ENCODE measurements around the gene ZMYM2.
"Not testable (repeated sequence)": the region's sequence is repeated elsewhere in the genome, so short reads cannot be mapped to it uniquely, and the experiment has no call there.

Gene ZMYM2

DNA sequence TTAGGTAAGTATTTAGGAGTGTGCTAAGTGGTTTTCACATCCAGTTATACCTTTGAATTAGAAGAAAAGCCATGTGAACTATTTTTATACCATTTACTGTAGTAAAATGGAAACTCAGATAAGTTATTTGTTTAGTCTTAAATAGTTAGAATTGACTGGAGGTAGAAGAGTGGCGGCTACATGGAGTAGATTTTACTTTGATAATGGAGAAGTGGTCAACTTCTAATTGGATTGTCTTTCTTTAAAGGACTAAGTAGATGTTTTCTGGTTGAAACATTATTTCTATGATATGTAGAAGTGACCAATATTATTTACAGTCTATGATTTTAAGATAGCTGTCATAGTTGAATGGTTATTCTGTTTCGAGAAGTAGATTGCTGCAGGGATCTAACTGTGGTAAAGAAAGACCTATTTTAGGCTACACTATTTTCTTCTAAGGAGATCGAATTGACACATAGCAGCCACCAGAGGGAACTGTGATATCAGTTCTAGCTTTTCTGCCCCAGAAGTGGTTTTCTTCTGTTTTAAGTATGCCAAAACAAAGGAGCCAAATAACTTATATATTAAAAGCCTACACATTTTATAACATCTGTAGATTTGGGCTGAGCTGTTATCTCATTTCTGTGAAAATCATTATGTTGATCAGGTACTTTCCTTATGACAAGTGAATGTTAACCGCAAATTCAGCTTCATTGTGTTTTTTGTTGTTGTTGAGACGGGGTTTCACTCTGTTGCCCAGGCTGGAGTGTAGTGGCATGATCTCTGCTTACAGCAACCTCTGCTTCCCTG is 26.1 kb downstream of the ZMYM2 start:
- peak; percentile 60 for DNase-seq

DNA sequence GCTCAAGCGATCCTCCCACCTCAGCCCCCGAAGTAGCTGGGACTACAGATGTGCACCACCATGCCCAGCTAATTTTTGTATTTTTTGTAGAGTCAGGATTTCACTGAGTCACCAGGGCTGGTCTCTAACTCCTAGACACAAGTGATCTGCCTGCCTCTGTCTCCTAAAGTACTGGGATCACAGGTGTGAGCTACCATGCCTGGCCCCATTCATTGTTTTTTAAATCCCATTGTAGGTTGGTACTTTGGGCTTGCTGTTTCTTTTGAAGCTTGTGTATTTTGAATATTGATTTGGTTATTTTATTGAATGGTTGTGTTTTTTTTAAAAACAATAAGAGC is 26.7 kb downstream of the ZMYM2 start:
- no peak for DNase-seq

DNA sequence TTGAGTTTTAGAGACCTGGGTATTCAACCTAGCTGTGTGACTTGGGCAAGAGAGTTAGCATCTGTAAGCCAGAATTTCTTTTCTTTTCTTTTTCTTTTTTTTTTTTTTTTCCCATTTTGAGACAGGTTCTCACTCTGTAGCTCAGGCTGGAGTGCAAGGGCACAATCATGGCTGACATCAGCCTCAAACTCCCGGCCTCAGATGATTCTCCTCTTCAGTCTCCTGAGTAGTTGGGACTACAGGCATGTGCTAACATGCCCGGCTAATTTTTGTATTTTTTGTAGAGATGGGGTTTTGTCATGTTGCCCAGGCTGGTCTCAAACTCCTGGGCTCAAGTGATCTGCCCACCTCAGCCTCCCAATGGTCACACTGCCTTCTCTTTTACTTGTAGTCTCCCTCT is 33.0 kb downstream of the ZMYM2 start:
- no peak for DNase-seq

DNA sequence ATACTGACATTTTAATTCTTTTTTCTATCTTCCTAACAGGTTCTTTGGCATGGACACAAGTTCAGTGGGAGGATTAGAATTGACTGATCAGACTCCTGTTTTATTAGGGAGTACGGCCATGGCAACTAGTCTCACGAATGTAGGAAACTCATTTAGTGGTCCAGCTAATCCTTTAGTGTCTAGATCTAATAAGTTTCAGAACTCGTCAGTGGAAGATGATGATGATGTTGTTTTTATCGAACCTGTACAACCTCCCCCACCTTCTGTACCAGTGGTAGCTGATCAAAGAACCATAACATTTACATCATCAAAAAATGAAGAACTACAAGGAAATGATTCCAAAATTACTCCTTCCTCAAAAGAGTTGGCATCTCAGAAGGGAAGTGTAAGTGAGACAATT is 34.5 kb downstream of the ZMYM2 start:
- no peak for DNase-seq

DNA sequence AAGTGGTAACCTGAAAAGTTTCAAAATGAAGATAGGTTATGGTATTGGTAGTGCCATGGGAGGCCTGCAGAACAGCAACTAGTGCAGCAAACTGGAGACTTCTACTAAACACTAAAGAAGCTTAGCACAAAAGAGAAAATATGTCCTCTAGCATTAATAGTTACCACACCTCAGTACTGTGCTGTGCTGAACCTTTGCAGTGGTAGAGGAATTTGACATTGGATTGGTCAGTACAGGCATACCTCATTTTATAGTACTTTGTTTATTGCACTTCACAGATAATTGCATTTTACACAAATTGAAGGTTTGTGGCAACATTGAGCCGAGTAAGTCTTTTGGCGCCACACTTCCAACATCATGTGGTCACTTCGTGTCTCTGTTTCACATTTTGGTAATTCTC is 40.4 kb downstream of the ZMYM2 start:
- no peak for DNase-seq

DNA sequence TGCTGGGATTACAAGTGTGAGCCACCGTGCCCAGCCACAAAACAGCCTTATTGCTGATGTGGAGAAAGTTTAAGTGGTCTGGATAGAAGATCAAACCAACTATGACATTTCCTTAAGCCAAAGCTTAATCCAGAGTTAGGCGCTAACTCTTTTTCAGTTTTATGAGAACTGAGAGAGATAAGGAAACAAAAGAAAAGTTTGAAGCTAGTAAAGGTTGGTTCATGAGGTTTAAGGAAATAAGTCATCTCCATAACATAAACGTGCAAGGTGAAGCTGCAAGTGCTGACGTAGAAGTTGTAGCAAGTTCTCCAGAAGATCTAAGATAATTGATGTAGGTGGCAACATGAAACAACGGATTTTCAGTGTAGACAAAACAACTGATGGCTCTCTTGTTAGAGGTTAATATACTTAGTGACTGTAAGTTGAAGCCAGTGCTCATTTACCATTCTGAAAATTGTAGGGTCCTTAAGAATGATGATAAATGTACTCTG is 41.6 kb downstream of the ZMYM2 start:
- no peak for DNase-seq

DNA sequence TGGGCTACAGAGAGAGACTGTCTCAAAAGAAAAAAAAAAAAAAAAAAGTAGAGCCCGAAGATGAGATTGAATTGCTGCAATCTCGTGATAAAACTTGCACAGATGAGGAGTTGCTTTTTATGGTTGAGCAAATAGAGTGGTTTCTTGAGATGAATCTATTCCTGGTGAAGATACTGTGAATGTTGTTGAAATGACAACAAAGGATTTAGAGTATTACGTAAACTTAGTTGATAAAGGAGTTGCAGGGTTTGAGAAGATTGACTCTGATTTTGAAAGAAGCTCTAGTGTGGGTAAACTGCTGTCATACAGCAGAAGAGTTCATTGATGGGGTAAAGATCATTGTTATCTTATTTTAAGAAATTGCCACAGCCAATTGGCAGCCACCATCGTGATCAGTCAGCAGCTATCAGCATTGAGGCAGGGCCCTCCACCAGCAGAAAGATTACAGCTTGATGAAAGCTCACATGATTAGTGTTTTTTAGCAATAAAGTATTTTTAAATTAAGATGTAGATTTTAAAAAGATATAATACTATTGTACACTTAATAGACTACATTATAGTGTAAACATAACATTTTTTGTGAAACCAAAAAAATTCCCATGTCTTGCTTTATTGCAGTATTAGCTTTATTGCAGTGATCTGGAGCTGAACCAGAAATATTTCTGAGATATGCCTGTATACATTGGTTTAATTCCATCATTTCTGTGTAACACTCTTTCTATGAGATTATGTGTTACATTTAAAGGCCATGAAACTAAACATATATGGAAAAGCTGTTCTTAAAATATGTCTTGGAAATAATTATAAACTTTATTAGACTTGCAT is 43.1 kb downstream of the ZMYM2 start:
- DNase-seq, result peak; percentile 8

DNA sequence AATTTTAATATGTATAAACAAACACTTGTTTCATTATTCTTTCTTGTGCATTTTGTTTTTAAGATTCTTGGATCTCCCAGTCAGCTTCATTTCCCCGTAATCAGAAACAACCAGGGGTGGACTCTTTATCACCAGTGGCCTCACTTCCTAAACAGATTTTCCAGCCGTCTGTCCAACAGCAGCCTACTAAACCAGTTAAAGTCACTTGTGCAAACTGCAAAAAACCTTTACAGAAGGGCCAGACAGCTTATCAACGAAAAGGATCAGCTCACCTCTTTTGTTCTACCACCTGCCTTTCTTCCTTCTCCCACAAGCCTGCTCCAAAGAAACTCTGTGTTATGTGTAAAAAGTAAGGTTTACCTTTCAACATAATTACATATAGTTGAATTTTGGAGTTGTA is 44.3 kb downstream of the ZMYM2 start:
- no peak for DNase-seq

DNA sequence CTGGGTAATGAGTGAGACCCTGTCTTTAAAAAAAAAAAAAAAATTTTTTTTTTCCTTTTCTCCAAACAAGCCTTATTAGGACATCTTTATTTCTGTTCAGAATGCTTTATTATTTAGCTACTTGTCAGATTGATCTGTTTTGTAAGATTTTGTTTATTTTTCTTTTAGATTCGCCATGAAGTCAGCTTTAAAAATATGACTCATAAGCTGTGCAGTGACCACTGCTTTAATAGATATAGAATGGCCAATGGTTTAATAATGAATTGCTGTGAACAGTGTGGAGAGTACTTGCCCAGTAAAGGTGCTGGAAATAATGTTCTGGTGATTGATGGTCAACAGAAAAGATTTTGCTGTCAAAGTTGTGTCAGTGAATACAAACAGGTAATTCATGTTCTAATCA is 47.7 kb downstream of the ZMYM2 start:
- DNase-seq, result no peak

DNA sequence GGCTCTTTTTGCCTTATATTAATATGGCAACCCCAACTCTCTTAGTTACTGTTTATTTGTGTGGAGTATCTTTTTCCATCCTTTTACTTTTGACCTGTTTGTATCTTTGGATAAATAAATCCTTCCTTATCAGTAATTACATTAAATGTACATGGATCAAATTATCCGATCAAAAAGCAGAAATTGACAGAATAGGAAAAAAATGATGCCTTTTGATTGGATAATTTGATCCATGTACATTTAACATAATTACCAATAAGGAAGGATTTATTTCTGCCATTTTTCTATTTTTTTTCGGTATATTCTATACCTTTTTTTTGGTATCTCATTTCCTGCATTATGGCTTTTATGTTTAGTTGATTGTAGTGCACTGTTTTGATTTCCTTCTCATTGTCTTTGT is 57.2 kb downstream of the ZMYM2 start:
- no peak for DNase-seq

DNA sequence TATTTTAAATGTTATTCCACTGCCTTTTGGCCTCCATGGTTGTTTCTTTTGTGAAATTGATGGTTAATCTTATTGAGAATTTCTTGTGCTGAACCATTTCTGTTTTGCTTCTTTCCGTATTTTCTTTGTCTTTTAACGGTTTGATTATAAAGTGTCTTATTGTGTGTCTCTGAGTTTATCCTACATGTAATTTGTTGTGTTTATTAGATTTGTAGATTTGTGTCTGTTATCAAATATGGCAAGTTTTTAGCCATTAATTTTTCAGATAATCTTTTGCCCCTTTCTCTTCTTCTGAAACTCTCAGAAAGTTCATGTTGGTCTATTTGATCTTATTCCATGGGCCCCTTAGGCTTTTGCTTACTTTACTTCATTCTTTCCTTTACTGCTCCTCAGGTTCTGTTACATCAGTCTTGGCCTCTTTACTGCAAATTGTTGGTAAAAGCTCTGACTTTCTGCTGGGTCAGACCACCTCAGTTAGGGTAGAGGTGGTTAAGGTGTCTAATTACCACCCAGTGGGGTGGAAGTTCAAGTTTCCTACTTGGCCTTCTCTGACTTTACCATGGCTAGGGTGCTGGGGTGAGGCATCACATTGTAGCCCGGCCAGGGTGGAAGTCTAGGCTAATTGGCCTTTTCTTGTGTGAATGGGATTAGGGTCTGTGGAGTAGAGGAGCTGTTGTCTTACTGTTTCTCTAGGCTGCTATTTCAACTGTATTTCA is 58.3 kb downstream of the ZMYM2 start:
- no peak for DNase-seq

DNA sequence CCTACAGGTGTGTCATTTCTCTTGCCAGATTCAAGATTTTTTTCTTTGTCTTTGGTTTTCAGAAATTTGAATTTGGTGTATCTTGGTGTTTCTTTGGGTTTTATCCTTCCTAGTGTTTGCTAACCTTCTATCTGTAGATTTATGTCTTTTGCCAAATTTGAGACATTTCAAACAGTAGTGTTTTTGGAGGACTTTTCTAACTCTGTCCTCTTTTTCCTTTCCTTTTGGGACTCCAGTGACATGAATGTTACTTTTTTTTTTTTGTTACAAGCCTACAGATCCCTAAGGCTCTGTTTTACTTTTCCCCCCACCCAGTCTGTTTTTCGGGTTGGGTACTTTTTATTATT is 58.8 kb downstream of the ZMYM2 start:
- DNase-seq, result no peak

DNA sequence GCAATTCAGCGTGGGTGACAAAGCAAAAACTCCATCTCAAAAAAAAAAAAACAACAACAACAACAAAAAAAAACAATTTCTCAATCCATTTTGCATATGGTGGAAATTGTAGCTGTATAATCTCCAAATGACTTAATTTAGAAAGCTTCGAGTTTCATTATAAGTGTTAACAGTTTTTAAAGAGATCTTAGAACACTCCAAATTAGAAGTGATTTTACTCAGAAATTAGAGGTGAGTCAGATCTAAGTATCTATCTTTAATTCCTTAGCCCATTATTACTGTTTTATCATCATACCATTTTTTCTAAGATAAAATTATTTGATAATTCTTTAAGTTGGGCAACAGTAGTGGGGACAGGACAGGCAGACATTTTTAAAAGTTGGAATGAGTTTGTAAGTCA is 60.5 kb downstream of the ZMYM2 start:
- peak; percentile 58 for DNase-seq

DNA sequence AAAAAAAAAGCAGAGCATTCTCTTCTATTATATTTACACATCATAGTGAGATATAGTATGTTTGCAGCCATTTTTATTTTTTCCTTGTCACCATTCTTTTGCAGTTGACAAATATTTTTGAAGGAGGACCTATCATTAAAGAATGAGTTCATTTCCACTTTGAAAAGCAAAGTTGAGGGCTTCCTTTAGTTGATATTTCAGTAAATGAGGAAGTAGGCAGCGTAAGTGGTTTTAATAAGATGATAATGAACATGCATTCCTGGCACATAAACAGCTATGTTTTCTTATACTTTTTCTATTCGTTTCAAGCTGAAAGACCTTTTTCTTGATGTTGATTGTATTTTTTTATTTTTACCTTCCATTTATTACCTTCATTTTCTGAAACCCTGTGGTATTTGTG is 66.2 kb downstream of the ZMYM2 start:
- DNase-seq, result no peak

DNA sequence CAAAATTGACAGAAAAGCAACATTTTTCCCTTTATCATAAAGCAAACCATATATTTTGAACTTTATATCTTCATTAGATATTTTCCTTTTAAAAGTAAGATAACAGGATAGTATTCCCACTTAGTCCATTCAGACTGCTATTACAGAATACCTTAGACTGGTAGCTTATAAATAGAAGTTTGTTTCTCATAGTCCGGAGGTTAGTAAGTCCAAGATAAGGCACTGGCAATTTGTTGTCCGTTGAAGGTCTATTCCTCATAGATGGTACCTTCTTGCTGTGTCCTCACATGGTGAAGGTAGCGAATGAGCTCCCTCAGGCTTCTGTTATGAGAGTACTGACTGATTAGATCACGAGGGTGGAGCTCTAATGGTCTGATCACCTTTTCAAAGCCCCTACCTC is 70.4 kb downstream of the ZMYM2 start:
- DNase-seq, result no peak

DNA sequence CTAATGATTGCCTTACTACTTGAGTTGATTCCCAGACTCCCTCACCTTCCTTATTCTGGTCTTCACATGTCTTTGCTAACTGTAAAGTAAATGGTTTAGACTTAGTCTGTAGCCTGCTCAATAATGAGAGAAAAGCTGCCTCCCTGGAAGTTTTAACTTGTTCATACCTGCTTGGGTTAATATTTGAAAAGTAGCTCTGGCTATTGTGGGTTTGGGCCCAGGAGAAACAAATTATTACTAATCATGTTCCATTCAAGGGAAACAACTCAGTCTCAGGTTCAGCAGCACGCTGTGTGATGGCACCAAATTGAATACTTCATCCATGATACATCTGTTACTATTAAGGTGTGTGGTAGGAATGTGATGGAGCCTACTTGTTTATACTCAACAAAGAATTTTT is 75.0 kb downstream of the ZMYM2 start:
- DNase-seq, result no peak

DNA sequence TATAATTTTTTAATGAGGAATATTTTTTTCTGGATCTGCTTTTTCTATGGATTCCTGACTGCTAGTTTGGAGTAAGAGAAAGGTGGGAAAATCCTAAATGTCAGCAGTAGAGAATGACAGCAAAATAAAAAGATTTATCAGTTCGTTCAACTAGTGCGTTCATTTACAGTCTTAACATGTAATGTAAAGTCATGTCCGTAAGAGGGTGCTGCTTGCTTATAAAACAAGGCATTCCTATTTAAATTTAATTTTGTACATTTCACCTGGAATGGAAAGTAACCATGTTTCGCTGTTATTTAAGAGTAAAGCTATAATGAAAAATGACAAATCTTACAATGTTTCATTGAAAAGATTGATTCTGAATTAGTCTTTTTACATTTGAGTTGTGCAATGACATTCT is 76.6 kb downstream of the ZMYM2 start:
- DNase-seq, result no peak

DNA sequence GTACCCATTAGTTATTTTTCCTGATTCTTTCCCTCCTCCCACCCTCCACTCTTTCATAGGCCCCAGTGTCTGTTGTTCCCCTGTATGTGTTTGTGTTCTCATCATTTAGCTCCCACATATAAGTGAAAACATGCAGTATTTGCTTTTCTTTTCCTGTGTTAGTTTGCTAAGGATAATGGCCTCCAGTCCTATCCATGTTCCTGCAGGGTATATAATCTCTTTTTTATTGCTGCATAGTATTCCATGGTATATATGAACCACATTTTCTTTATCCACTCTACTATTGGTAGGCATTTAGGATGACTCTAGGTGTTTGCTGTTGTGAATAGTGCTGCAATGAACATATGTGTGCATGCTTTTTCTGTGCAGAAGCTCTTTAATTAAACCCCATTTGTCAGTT is 79.4 kb downstream of the ZMYM2 start:
- DNase-seq, result no peak

DNA sequence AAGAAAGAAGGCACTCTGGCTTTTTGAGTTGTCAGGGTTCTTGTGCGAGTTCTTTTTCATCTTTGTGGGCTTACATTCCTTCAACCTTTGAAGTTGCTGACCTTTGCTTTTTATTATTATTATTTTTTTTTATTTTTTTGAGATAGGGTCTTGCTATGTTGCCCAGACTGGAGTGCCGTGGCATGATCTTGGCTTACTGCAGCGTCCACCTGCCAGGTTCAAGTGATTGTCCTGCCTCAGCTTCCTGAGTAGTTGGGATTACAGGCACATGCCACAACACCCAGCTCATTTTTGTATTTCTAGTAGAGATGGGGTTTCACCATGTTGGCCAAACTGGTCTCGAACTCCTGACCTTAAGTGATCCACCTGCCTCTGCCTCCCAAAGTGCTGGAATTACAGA is 84.1 kb downstream of the ZMYM2 start:
- not testable (repeated sequence) for DNase-seq

DNA sequence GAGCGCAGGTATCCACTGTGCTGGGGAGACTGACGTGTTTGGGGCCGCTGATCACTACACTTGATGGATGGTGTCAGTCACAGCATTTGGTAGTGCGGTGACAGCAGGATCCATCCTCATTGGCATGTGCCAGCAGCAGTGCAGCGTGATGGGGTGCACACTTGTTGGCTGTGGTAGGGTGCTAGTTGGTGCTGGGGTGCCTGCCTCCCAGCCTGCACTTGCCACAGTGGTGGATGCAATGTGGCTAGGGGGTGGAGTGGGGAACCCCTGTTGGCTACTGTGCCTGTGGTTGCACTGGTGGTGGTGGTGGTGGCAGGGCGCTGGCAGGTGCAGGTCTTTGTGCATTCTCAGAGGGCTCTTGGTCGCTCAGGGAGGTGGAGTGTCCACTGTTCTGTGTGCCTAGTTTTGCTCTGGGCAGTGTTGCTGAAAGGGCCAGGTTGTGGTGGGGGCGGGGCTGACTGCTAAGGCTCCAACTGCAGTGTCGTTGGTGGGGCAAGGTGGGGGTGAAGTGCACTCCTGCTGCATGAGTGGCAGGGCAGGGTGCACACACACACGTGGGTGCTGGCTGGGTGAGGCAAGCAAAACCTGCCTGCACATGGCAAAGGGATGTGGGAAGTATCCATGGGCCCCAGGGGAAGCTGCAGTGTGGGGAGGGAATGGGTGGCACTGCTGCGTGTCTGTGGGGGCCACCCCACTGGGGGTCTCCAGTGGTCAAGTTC is 84.8 kb downstream of the ZMYM2 start:
- DNase-seq, result no peak

DNA sequence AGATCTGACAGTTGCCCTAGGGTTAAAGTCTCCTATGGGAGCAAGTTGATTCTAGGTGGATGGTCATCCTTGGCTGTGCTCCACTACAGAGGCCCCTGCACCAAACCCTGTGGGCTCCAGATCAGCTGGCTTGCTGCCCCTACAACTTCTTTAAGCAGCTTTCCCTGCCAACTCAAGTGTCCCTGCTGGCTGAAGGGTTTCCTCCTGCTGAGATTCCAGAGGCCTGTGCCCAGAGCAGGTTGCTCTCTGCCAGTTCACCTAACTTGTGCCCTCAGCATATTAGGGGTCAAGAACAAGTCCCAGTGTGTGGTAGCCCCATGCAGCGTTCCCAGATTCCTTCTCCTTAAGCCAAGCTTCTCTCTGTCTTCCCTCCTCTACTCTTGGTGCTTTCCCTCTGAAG is 85.6 kb downstream of the ZMYM2 start:
- DNase-seq, result no peak

DNA sequence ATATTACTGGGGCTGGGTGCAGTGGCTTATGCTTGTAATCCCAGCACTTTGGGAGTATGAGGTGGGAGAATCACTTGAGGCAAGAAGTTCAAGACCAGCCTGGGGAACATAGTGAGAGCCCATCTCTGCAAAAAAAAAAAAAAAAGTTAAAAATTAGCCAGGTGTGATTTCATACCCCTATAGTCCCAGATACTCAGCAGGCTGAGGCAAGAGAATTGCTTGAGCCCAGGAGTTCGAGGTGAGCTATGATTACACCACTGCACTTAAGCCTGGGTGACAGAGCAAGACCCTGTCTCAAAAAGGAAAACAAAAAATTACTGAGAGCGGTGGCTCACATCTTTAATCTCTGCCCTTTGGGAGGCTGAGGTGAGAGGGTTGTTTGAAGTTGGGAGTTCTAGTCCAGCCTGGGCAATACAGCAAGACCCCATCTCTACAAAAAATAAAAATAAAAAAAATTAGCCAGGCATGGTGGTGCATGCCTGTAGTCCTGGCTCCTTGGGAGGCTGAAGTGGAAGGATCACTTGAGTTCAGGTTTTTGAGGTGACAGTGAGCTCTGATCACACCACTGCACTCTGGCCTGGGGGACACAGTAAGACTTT is 87.5 kb downstream of the ZMYM2 start:
- DNase-seq, result no peak
